Caco-2 (cell line): Measurements from ENCODE around the gene CACUL1. TPM values are rescaled to one million over a fixed set of nuclear protein-coding genes. Genes with fewer than 3 reads are reported as not detected.
"Not testable (repeated sequence)": the region's sequence is repeated elsewhere in the genome, so short reads cannot be mapped to it uniquely, and the experiment has no call there.

ENCODE experiments used
- BruUV-seq: library from RNA; stranded (reverse); fragments of 400-500 nt; replicated peaks from 2 replicates; lab custom pipeline; 2021; lab: Mats Ljungman, UMichigan
- CTCF ChIA-PET: fragments of 300-600 bp; sonication (Branson Sonifier 250); formaldehyde crosslinking; loops from one replicate; lab custom pipeline; 2022; ENCODE audit warnings: antibody characterized with exemption; lab: Charles Lee
- POLR2A ChIA-PET: fragments of 300-600 bp; sonication (Branson Sonifier 250); formaldehyde crosslinking; loops from one replicate; lab custom pipeline; 2022; ENCODE audit warnings: antibody characterized with exemption; lab: Charles Lee
- DNase-seq, 2 experiments: peaks; one replicate each; pipeline versions ENCODE4 v3.0.0 to v3.0.0-alpha.2; 2020 to 2022
- H3K27me3 ChIP-seq: replicated peaks from 2 replicates; pipeline ENCODE4 v1.6.0; 2011; ENCODE audit warnings: low read length; ENCODE audit not compliant: control insufficient read depth, insufficient read depth
- H3K36me3 ChIP-seq: 2 replicates; pipeline ENCODE4 v1.5.1; 2011; ENCODE audit warnings: low read length; ENCODE audit not compliant: control insufficient read depth, insufficient read depth
- H3K4me1 ChIP-seq: fragments of 250-450 bp; sonication (Bioruptor Pico); 2 replicates; pipeline ENCODE4 v1.5.1; 2020; ENCODE audit warnings: mild to moderate bottlenecking
- H3K4me3 ChIP-seq: 2 replicates; pipeline ENCODE4 v1.5.1; 2011; ENCODE audit warnings: low read depth, mild to moderate bottlenecking, control low read depth, low read length
- H3K9me3 ChIP-seq: fragments of 250-450 bp; sonication (Bioruptor Pico); 2 replicates; pipeline ENCODE4 v1.5.1; 2020; ENCODE audit warnings: mild to moderate bottlenecking, moderate library complexity
- H3K27ac Mint-ChIP-seq: one replicate; pipeline ENCODE4 v1.8.0; 2022; ENCODE audit warnings: mixed read lengths; ENCODE audit not compliant: unreplicated experiment
- H3K27me3 Mint-ChIP-seq: one replicate; pipeline ENCODE4 v1.8.0; 2022; ENCODE audit warnings: mixed read lengths; ENCODE audit not compliant: insufficient read depth, unreplicated experiment
- H3K36me3 Mint-ChIP-seq: one replicate; pipeline ENCODE4 v1.8.0; 2022; ENCODE audit warnings: mild to moderate bottlenecking, mixed read lengths; ENCODE audit not compliant: insufficient read depth, unreplicated experiment
- H3K4me1 Mint-ChIP-seq: one replicate; pipeline ENCODE4 v1.8.0; 2022; ENCODE audit warnings: low read depth, mixed read lengths; ENCODE audit not compliant: unreplicated experiment
- H3K4me3 Mint-ChIP-seq: one replicate; pipeline ENCODE4 v1.8.0; 2022; ENCODE audit warnings: mild to moderate bottlenecking, moderate library complexity, mixed read lengths; ENCODE audit not compliant: unreplicated experiment
- H3K9me3 Mint-ChIP-seq: one replicate; pipeline ENCODE4 v1.8.0; 2022; ENCODE audit warnings: mixed read lengths; ENCODE audit not compliant: unreplicated experiment
- intact Hi-C: fragments of 100-400 bp; cut with micrococcal nuclease; formaldehyde crosslinking; loops from one replicate; pipeline ENCODE4 v1.10.0; 2022; ENCODE audit not compliant: unreplicated experiment
- total RNA-seq: library from RNA; stranded (reverse); gene quantifications from 2 replicates; pipeline ENCODE4 v1.2.3, GENCODE V29; 2022
- TF ChIP-seq, protein P1 (sequence below), 2 experiments: fragments of 200-600 bp in 1 of 2; IDR thresholded peaks; 1 replicate in 1 of 2; 2 replicates in 1 of 2; pipeline versions ENCODE4 v1.5.1 to v1.8.0; 2011 to 2022; ENCODE audit warnings: antibody characterized with exemption in 1 of 2, control low read depth in 1 of 2, inconsistent platforms in 1 of 2, low read depth in 1 of 2, low read length in 1 of 2, mild to moderate bottlenecking in 1 of 2, moderate library complexity in 1 of 2; ENCODE audit not compliant: insufficient read depth in 1 of 2, severe bottlenecking in 1 of 2, unreplicated experiment in 1 of 2

CACUL1 gene
- total RNA-seq, 1 experiment from 2014 or later, result 39.2 TPM

DNA sequence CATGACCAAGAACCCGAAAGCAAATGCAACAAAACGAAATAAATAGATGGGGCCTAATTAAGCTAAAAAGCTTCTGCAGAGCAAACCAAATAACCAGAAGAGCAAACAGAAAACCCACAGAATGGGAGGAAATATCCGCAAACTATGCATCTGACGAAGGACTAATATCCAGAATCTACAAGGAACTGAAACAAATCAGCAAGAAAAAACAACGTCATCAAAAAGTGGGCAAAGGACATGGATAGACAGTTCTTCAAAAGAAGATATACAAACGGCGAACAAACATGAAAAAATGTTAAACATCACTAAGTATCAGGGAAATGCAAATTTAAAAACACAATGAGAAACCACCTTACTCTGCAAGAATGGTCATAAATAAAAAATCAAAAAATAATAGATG is 35.3 kb upstream of the CACUL1 start:
- H3K27me3 ChIP-seq, result no peaks in the 10 kb centered on the region
- no peaks in the 10 kb centered on the region for H3K36me3 ChIP-seq
- Mint-ChIP-seq H3K9me3 (no peaks in the 10 kb centered on the region), H3K4me3 (no peak overlapping the region), H3K27ac (no peak overlapping the region), H3K27me3 (peaks cover 21% of the 10 kb centered on the region), H3K36me3 (no peaks in the 10 kb centered on the region), H3K4me1 (no peaks in the 10 kb centered on the region)
- H3K4me3 ChIP-seq, result no peak overlapping the region
- ChIA-PET POLR2A (no interaction called here), CTCF (no interaction called here)
- TF ChIP-seq, protein P1, sequence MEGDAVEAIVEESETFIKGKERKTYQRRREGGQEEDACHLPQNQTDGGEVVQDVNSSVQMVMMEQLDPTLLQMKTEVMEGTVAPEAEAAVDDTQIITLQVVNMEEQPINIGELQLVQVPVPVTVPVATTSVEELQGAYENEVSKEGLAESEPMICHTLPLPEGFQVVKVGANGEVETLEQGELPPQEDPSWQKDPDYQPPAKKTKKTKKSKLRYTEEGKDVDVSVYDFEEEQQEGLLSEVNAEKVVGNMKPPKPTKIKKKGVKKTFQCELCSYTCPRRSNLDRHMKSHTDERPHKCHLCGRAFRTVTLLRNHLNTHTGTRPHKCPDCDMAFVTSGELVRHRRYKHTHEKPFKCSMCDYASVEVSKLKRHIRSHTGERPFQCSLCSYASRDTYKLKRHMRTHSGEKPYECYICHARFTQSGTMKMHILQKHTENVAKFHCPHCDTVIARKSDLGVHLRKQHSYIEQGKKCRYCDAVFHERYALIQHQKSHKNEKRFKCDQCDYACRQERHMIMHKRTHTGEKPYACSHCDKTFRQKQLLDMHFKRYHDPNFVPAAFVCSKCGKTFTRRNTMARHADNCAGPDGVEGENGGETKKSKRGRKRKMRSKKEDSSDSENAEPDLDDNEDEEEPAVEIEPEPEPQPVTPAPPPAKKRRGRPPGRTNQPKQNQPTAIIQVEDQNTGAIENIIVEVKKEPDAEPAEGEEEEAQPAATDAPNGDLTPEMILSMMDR (IDR thresholded peaks at IDR 0.05; ENCODE audit: insufficient read depth in 1 of 2, low read depth in 1 of 2, low read length in 1 of 2, severe bottlenecking in 1 of 2, unreplicated experiment in 1 of 2), result no peak
- no peaks in the 10 kb centered on the region; the same call in 1 of the 2 replicates for H3K9me3 ChIP-seq
- intact Hi-C loops, result no loop called here
- DNase-seq, result no peak
- no peaks in the 10 kb centered on the region for H3K4me1 ChIP-seq
- BruUV-seq, result no TSS peak

- Histone ChIP-seq H3K4me1 (no peaks in the 10 kb centered on the region), H3K27me3 (no peaks in the 10 kb centered on the region), H3K4me3 (no peak overlapping the region), H3K36me3 (no peaks in the 10 kb centered on the region), H3K9me3 (no peaks in the 10 kb centered on the region; the same call in 1 of the 2 replicates)
- DNase-seq, result no peak
- ChIA-PET POLR2A (no interaction called here), CTCF (no interaction called here)
- TF ChIP-seq, protein P1 (IDR thresholded peaks at IDR 0.05; ENCODE audit: insufficient read depth in 1 of 2, low read depth in 1 of 2, low read length in 1 of 2, severe bottlenecking in 1 of 2, unreplicated experiment in 1 of 2), result no peak
- Mint-ChIP-seq H3K9me3 (no peaks in the 10 kb centered on the region), H3K4me1 (no peaks in the 10 kb centered on the region), H3K36me3 (no peaks in the 10 kb centered on the region), H3K4me3 (no peak overlapping the region), H3K27ac (no peak overlapping the region), H3K27me3 (peaks cover 16% of the 10 kb centered on the region)
- intact Hi-C loops, result no loop called here
- no TSS peak for BruUV-seq
Observed at GRCh38 chr10:118785551-118785950, 30.8 kb upstream of the CACUL1 start.

DNA sequence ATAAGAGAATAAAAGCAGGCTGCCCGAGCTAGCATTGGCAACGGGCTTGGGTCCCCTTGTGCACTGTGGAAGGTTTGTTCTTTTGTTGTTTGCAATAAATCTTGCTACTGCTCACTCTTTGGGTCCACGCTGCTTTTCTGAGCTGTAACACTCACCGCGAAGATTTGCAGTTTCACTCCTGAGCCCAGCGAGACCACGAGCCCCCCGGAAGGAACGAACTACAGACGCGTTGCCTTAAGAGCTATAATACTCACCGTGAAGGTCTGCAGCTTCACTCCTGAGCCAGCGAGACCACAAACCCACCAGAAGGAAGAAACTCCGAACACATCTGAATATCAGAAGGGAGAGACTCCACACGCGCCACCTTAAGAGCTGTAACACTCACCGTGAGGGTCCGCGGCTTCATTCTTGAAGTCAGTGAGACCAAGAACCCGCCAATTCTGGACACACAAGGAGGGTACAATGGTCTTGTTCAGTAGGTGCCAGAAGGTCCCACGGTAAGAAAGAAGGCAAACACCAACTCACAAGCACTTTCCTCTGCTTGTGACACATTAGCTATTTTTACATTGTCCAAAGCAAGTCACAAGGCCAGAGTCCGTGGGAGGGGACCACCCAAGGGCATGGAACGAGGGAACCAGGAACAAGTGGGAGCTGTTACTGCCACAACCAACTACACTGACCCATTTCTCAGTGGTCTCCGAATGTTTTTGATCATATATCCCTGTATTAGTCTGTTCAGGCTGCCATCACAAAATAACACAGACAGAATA is 29.2 kb upstream of the CACUL1 start:
- DNase-seq, result no peak
- intact Hi-C loops, result no loop called here
- no peaks in the 10 kb centered on the region for H3K4me1 ChIP-seq
- Mint-ChIP-seq H3K27me3 (peaks cover 12% of the 10 kb centered on the region), H3K4me1 (no peaks in the 10 kb centered on the region), H3K36me3 (no peaks in the 10 kb centered on the region), H3K4me3 (no peak overlapping the region), H3K9me3 (no peaks in the 10 kb centered on the region), H3K27ac (no peak overlapping the region)
- H3K9me3 ChIP-seq, result no peaks in the 10 kb centered on the region; the same call in 1 of the 2 replicates
- H3K36me3 ChIP-seq, result no peaks in the 10 kb centered on the region
- TF ChIP-seq, protein P1 (IDR thresholded peaks at IDR 0.05; ENCODE audit: insufficient read depth in 1 of 2, low read depth in 1 of 2, low read length in 1 of 2, severe bottlenecking in 1 of 2, unreplicated experiment in 1 of 2), result no peak
- H3K27me3 ChIP-seq, result no peaks in the 10 kb centered on the region
- BruUV-seq, result no TSS peak
- POLR2A ChIA-PET, result no interaction called here
- H3K4me3 ChIP-seq, result no peak overlapping the region
- CTCF ChIA-PET, result no interaction called here

DNA sequence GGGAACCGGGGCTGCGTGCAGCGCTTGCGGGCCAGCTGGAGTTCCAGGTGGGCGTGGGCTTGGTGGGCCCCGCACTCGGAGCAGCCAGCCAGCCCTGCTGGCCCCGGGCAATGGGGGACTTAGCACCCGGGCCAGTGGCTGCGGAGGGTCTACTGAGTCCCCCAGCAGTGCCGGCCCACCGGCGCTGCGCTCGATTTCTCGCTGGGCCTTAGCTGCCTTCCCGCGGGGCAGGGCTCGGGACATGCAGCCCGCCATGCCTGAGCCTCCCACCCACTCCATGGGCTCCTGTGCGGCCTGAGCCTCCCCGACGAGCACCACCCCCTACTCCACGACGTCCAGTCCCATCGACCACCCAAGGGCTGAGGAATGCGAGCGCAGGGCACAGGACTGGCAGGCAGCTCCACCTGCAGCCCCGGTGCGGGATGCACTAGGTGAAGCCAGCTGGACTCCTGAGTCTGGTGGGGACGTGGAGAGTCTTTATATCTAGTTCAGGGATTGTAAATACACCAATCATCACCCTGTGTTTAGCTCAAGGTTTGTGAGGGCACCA is 28.2 kb upstream of the CACUL1 start:
- CTCF ChIA-PET, H3K9me3 ChIP-seq: not testable (repeated sequence)

More for the DNA sequence above, 28.2 kb upstream of the CACUL1 start:
- H3K4me1 ChIP-seq, H3K4me3 ChIP-seq, H3K9me3 Mint-ChIP-seq, H3K36me3 Mint-ChIP-seq, H3K4me3 Mint-ChIP-seq, H3K27ac Mint-ChIP-seq, H3K4me1 Mint-ChIP-seq, intact Hi-C loops, BruUV-seq, H3K27me3 ChIP-seq, POLR2A ChIA-PET, H3K27me3 Mint-ChIP-seq, DNase-seq, H3K36me3 ChIP-seq: not testable (repeated sequence)
